ENCODE results near the gene CCDC71L. TPM values are rescaled to one million over a fixed set of nuclear protein-coding genes. Genes with fewer than 3 reads are reported as not detected.

Gene CCDC71L
- total RNA-seq, 5 donors from 2014 or later (not counting 1 experiment from before 2014, with no cell fraction given): 13.0 to 21.9 (median 14.0) TPM

DNA sequence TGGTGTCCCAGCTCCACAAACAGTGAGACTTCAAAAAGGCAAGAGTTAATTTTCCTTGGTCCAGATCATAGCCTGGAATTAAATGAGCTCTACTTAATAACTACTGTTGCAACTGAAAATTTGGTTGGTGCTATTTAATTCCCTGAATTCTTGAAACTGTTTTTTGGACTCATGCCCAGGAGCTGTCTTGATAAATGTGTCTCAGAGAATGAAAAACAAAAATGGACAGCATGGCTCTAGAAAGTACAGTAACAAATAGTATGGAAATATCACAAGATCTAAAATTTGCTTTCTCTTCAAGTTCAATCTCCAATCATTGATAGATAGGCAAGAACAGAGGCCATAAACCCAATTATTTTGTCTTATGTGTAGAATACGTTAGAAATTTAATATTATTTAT lies 42.5 kb downstream of the CCDC71L start:
- CTCF ChIA-PET: no interaction called here

DNA sequence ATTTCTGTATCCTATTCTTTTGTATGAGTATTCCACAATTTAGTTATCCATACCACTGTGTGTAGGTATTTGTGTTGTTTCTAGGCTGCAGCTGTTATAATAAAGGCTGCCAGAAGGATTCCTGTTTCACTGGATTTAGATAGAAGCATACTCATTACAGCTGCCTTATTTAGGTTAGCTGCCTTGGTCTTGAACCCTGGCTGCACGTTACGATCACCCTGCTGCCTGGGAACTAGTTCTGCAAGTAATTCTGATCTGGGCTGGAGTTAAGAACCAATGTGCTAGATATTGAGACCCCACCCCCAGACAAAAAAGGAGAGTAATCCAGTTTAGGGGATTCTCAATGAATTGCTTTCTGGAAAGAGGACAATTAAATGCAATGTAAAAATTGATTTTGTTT lies 43.1 kb downstream of the CCDC71L start:
- WGBS (ENCODE audit: insufficient coverage): no CpG with 5 or more reads among the region's 2 CpGs
- H3K4me1 ChIP-seq (ENCODE audit: control insufficient read depth in 1 of 2, extremely low read depth in 1 of 2, insufficient read depth in 2 of 2, low read length in 2 of 2): no peaks in the 10 kb centered on the region
- H3K36me3 ChIP-seq (ENCODE audit: control insufficient read depth in 2 of 2, extremely low read depth in 1 of 2, insufficient read depth in 1 of 2, low read length in 1 of 2): no peaks in the 10 kb centered on the region
- no peaks in the 10 kb centered on the region for H3K4me1 Mint-ChIP-seq
- ChIA-PET POLR2A (no interaction called here), CTCF (no interaction called here)
- no peaks in the 10 kb centered on the region for H3K36me3 Mint-ChIP-seq
- H3K4me3 ChIP-seq (ENCODE audit: control insufficient read depth in 1 of 2, extremely low read depth in 1 of 2, low read length in 1 of 2): no peak overlapping the region
- H3K9me3 Mint-ChIP-seq: peaks cover 0 to 14% (median 11%) of the 10 kb centered on the region in 3 donors
- no peak overlapping the region for H3K4me3 Mint-ChIP-seq
- peaks cover 0 to 5% of the 10 kb centered on the region in 2 donors for H3K27me3 Mint-ChIP-seq
- H3K27me3 ChIP-seq (replicated peaks in 1 of 2; ENCODE audit: control insufficient read depth in 2 of 2, extremely low read depth in 1 of 2, insufficient read depth in 2 of 2, low read length in 1 of 2): no peaks in the 10 kb centered on the region
- H3K9me3 ChIP-seq: peaks cover 3% of the 10 kb centered on the region
- H3K27ac Mint-ChIP-seq: no peak overlapping the region
- no peak overlapping the region for H3K27ac ChIP-seq (ENCODE audit: low read length)
- no peak for ATAC-seq (replicated peaks in 1 of 4)
- DNase-seq: no peak

More for the DNA sequence above, 42.5 kb downstream of the CCDC71L start:
- Histone ChIP-seq H3K9me3 (peaks cover 3% of the 10 kb centered on the region), H3K27me3 (replicated peaks in 1 of 2; ENCODE audit: control insufficient read depth in 2 of 2, extremely low read depth in 1 of 2, insufficient read depth in 2 of 2, low read length in 1 of 2) (no peaks in the 10 kb centered on the region), H3K4me1 (ENCODE audit: control insufficient read depth in 1 of 2, extremely low read depth in 1 of 2, insufficient read depth in 2 of 2, low read length in 2 of 2) (no peaks in the 10 kb centered on the region), H3K27ac (ENCODE audit: low read length) (no peak overlapping the region), H3K36me3 (ENCODE audit: control insufficient read depth in 2 of 2, extremely low read depth in 1 of 2, insufficient read depth in 1 of 2, low read length in 1 of 2) (no peaks in the 10 kb centered on the region), H3K4me3 (ENCODE audit: control insufficient read depth in 1 of 2, extremely low read depth in 1 of 2, low read length in 1 of 2) (no peak overlapping the region)
- POLR2A ChIA-PET: interaction anchor here in 1 of 2 donors (0.5 kb wide), 1 partner anchor 361 kb away, joined by 5 read pairs; no protein-coding TSS in a partner anchor
- DNase-seq (no peak), ATAC-seq (replicated peaks in 1 of 4) (no peak)
- Mint-ChIP-seq H3K27me3 (peaks cover 0 to 5% of the 10 kb centered on the region in 2 donors), H3K4me1 (no peaks in the 10 kb centered on the region), H3K4me3 (no peak overlapping the region), H3K9me3 (peaks cover 0 to 12% (median 10%) of the 10 kb centered on the region in 3 donors), H3K36me3 (no peaks in the 10 kb centered on the region), H3K27ac (no peak overlapping the region)
- WGBS (ENCODE audit: insufficient coverage): no CpG with 5 or more reads among the region's 1 CpG

DNA sequence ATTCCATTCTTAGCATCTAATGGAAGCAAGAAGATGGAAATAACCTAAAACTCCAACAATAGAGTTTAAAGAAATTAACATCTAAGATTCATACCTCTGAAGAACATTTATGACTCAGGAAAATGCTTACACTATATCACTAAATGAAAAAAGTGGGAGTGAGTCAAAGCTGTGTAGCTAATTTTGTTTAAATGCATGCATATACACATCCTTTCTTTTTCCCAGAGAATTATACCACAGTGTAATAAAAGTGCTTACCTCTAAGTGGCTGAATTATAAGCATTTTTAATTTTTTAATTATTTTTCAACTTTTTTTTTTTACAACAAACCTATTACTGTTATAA lies 44.3 kb downstream of the CCDC71L start:
- H3K4me3 Mint-ChIP-seq: no peak overlapping the region
- H3K27me3 Mint-ChIP-seq: peaks cover 0 to 5% of the 10 kb centered on the region in 2 donors
- no peak for ATAC-seq (replicated peaks in 1 of 4)
- Histone ChIP-seq H3K4me1 (ENCODE audit: control insufficient read depth in 1 of 2, extremely low read depth in 1 of 2, insufficient read depth in 2 of 2, low read length in 2 of 2) (no peaks in the 10 kb centered on the region), H3K27ac (ENCODE audit: low read length) (no peak overlapping the region), H3K27me3 (replicated peaks in 1 of 2; ENCODE audit: control insufficient read depth in 2 of 2, extremely low read depth in 1 of 2, insufficient read depth in 2 of 2, low read length in 1 of 2) (no peaks in the 10 kb centered on the region), H3K36me3 (ENCODE audit: control insufficient read depth in 2 of 2, extremely low read depth in 1 of 2, insufficient read depth in 1 of 2, low read length in 1 of 2) (no peaks in the 10 kb centered on the region), H3K4me3 (ENCODE audit: control insufficient read depth in 1 of 2, extremely low read depth in 1 of 2, low read length in 1 of 2) (no peak overlapping the region), H3K9me3 (no peaks in the 10 kb centered on the region)
- H3K27ac Mint-ChIP-seq: no peak overlapping the region
- DNase-seq: no peak
- ChIA-PET CTCF (no interaction called here), POLR2A (no interaction called here)
- H3K4me1 Mint-ChIP-seq: no peaks in the 10 kb centered on the region
- peaks cover 0 to 18% (median 18%) of the 10 kb centered on the region in 3 donors for H3K9me3 Mint-ChIP-seq
- H3K36me3 Mint-ChIP-seq: no peaks in the 10 kb centered on the region

DNA sequence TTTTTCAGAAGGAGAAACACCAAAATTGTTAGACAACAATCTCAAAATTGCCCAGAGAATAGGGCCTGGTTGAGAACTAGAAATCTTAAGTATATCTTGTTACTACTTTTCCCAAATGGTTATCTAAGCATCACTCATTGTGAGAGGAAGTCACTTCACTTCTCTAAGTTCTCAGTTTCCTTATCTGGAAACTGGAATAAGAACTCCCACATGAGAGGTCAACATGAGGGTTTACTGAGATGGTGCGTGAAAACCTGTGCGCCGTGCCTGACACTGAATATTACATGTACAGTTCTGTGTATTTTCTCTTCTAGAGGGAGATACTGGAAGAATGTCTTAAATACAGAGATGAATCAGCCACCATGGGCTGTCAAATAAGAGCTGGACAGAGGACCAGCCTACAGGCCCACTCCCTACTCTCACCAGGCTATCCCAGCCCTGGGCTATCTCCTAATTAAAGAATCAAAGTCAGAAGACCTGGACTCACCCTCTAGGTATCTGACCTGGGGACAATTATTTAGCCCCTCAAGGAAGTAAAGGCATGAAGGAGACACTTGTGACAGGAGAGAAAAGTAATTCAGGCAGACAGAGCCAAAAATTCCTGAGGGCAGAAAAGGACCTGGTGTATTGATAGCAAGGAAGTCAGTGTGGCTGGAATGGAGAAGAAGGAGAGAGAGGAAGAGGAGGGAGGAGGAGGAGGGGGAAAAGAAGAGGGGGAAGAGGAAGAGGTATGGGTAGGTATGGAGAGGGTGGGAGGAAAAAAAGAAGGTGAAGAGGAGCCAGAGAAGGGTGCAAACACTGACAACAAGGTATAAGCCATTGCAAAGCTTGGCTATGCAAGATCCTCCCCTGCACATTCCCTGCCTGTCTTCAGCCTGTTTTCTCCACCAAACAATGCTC lies 44.9 kb downstream of the CCDC71L start:
- H3K36me3 Mint-ChIP-seq: no peaks in the 10 kb centered on the region
- POLR2A ChIA-PET: interaction anchor here in 1 of 2 donors (0.6 kb wide), 1 partner anchor 77 kb away, joined by 3 read pairs; no protein-coding TSS in a partner anchor
- H3K9me3 ChIP-seq: no peaks in the 10 kb centered on the region
- no peak for ATAC-seq (replicated peaks in 1 of 4)
- H3K36me3 ChIP-seq (ENCODE audit: control insufficient read depth in 2 of 2, extremely low read depth in 1 of 2, insufficient read depth in 1 of 2, low read length in 1 of 2): no peaks in the 10 kb centered on the region
- no peak overlapping the region for H3K27ac Mint-ChIP-seq
- WGBS (ENCODE audit: insufficient coverage): no CpG with 5 or more reads among the region's 3 CpGs
- H3K27me3 ChIP-seq (replicated peaks in 1 of 2; ENCODE audit: control insufficient read depth in 2 of 2, extremely low read depth in 1 of 2, insufficient read depth in 2 of 2, low read length in 1 of 2): no peaks in the 10 kb centered on the region
- no peaks in the 10 kb centered on the region for H3K4me1 ChIP-seq (ENCODE audit: control insufficient read depth in 1 of 2, extremely low read depth in 1 of 2, insufficient read depth in 2 of 2, low read length in 2 of 2)
- no peaks in the 10 kb centered on the region for H3K4me1 Mint-ChIP-seq
- peaks cover 0 to 14% (median 12%) of the 10 kb centered on the region in 3 donors for H3K9me3 Mint-ChIP-seq
- no peak overlapping the region for H3K4me3 ChIP-seq (ENCODE audit: control insufficient read depth in 1 of 2, extremely low read depth in 1 of 2, low read length in 1 of 2)
- no peak overlapping the region for H3K4me3 Mint-ChIP-seq
- CTCF ChIA-PET: no interaction called here
- H3K27ac ChIP-seq (ENCODE audit: low read length): no peak overlapping the region
- no peak for DNase-seq
- peaks cover 0 to 5% of the 10 kb centered on the region in 2 donors for H3K27me3 Mint-ChIP-seq

DNA sequence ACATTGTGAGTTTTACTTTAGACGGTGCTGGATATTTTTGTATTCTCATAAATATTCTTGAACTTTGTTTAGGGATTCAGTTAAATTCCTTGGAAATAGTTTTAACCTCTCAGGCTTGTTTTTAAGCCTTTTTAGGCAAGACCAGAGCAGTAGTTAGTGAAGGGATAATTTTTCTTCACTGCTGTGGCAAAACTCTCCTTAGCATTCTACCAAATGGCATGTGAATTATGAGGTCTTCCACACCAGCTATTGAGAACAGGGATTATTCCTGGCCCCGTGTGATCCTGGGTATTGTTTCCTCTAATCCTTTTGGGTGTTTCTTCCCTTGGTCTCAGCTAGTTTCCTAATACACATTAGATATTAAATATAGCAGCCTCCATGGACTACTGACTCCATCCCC lies 46.2 kb downstream of the CCDC71L start:
- H3K4me1 Mint-ChIP-seq: no peaks in the 10 kb centered on the region
- H3K4me3 Mint-ChIP-seq: no peak overlapping the region
- H3K36me3 ChIP-seq (ENCODE audit: control insufficient read depth in 2 of 2, extremely low read depth in 1 of 2, insufficient read depth in 1 of 2, low read length in 1 of 2): no peaks in the 10 kb centered on the region
- CTCF ChIA-PET: no interaction called here
- no peaks in the 10 kb centered on the region for H3K36me3 Mint-ChIP-seq
- ATAC-seq (replicated peaks in 1 of 4) (no peak), DNase-seq (no peak)
- H3K4me3 ChIP-seq (ENCODE audit: control insufficient read depth in 1 of 2, extremely low read depth in 1 of 2, low read length in 1 of 2): no peak overlapping the region
- no peak overlapping the region for H3K27ac Mint-ChIP-seq
- no peak overlapping the region for H3K27ac ChIP-seq (ENCODE audit: low read length)
- peaks cover 0 to 2% of the 10 kb centered on the region in 2 donors for H3K27me3 Mint-ChIP-seq
- peaks cover 0 to 14% (median 12%) of the 10 kb centered on the region in 3 donors for H3K9me3 Mint-ChIP-seq
- WGBS (ENCODE audit: insufficient coverage): 70% methylated on average over 2 of the region's 2 CpGs
- H3K27me3 ChIP-seq (replicated peaks in 1 of 2; ENCODE audit: control insufficient read depth in 2 of 2, extremely low read depth in 1 of 2, insufficient read depth in 2 of 2, low read length in 1 of 2): no peaks in the 10 kb centered on the region
- H3K9me3 ChIP-seq: no peaks in the 10 kb centered on the region
- no peaks in the 10 kb centered on the region for H3K4me1 ChIP-seq (ENCODE audit: control insufficient read depth in 1 of 2, extremely low read depth in 1 of 2, insufficient read depth in 2 of 2, low read length in 2 of 2)
- POLR2A ChIA-PET: no interaction called here

DNA sequence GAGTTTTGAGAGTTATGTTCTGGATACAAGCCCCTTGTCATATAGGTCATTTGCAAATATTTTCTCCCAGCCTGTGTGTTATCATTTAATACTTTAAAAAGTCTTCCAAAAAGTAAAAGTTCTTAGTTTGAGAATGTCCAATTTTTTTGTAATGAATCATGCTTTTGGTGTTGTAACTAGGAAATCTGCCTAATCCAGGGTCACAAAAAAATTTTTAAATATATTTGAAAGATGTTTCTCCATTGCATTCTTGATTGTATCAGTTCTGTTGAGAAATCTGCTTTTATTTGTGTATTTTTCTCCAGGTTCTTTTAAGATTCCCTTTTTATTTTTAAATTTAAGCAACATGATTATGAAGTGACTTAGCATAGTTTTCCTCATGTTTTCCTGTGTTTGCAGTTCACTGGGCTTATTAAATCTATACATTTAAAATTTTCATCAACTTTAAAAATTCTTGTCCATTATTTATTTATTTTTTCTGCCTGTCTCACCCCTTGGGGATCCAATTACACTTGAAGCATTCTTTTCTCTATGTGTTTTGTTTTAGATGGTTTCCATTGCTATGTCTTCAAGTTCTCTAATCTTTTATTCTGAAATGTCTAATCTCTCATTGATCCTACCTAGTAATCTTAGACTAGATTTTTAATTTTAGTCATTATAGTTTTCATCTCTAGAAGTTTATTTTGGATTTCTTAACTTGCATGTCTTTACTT lies 47.0 kb downstream of the CCDC71L start:
- ChIA-PET POLR2A (interaction anchor here in 1 of 2 donors (0.7 kb wide), 1 partner anchor 42 kb away, joined by 3 read pairs; no protein-coding TSS in a partner anchor), CTCF (no interaction called here)
- Mint-ChIP-seq H3K27ac (no peak overlapping the region), H3K9me3 (peaks cover 0 to 14% (median 12%) of the 10 kb centered on the region in 3 donors), H3K4me3 (no peak overlapping the region), H3K4me1 (no peaks in the 10 kb centered on the region), H3K36me3 (no peaks in the 10 kb centered on the region), H3K27me3 (peaks cover 0 to 3% of the 10 kb centered on the region in 2 donors)
- Histone ChIP-seq H3K36me3 (ENCODE audit: control insufficient read depth in 2 of 2, extremely low read depth in 1 of 2, insufficient read depth in 1 of 2, low read length in 1 of 2) (no peaks in the 10 kb centered on the region), H3K4me1 (ENCODE audit: control insufficient read depth in 1 of 2, extremely low read depth in 1 of 2, insufficient read depth in 2 of 2, low read length in 2 of 2) (no peaks in the 10 kb centered on the region), H3K27ac (ENCODE audit: low read length) (no peak overlapping the region), H3K9me3 (no peaks in the 10 kb centered on the region), H3K4me3 (ENCODE audit: control insufficient read depth in 1 of 2, extremely low read depth in 1 of 2, low read length in 1 of 2) (no peak overlapping the region), H3K27me3 (replicated peaks in 1 of 2; ENCODE audit: control insufficient read depth in 2 of 2, extremely low read depth in 1 of 2, insufficient read depth in 2 of 2, low read length in 1 of 2) (no peaks in the 10 kb centered on the region)
- ATAC-seq (replicated peaks in 1 of 4) (no peak), DNase-seq (no peak)
